Cardiac muscle cell (in vitro differentiated cells and primary cell): Measurements from ENCODE around the gene UTS2R. TPM values are rescaled to one million over a fixed set of nuclear protein-coding genes. Genes with fewer than 3 reads are reported as not detected.

Experiments
- DNase-seq, 2 donors: peaks; one replicate each; pipeline versions ENCODE4 v3.0.0 to v3.0.0-alpha.2; 2010 to 2017; ENCODE audit warnings: low read depth in 1 of 2, low spot score in 1 of 2
- H3K27ac ChIP-seq: fragments of 200-600 bp; sonication (generic); 2 replicates; pipeline ENCODE4 v1.5.1; 2016
- H3K27me3 ChIP-seq: fragments of 200-600 bp; sonication (generic); 2 replicates; pipeline ENCODE4 v1.6.0; 2016; ENCODE audit warnings: control low read depth
- H3K36me3 ChIP-seq: fragments of 200-600 bp; sonication (generic); 2 replicates; pipeline ENCODE4 v1.5.1; 2016; ENCODE audit warnings: control low read depth
- H3K4me1 ChIP-seq: fragments of 200-600 bp; sonication (generic); 2 replicates; pipeline ENCODE4 v1.8.1; 2017; ENCODE audit warnings: low read depth, mild to moderate bottlenecking, mixed run types
- H3K4me3 ChIP-seq: fragments of 200-600 bp; sonication (generic); 2 replicates; pipeline ENCODE4 v1.5.1; 2016; ENCODE audit warnings: mild to moderate bottlenecking
- H3K9me3 ChIP-seq: fragments of 200-600 bp; sonication (generic); 2 replicates; pipeline ENCODE4 v1.5.1; 2017; ENCODE audit warnings: low read depth, mild to moderate bottlenecking, control low read depth
- CTCF ChIP-seq: IDR thresholded peaks from 2 replicates; pipeline ENCODE4 v1.5.1; 2012; ENCODE audit warnings: low read depth, mild to moderate bottlenecking, low read length
- polyA plus RNA-seq: library from polyadenylated mRNA; unstranded; fragments of >200 nt; fragmentation: Nextera tagmentation; extraction: Ambion mirVana; gene quantifications from 2 replicates; pipeline ENCODE4 v1.2.1, GENCODE V29; 2016
- total RNA-seq: library from RNA; depleted of rRNA; stranded (reverse); fragments of >200 nt; gene quantifications from 2 replicates; pipeline ENCODE4 v1.2.3, GENCODE V29; 2016

UTS2R gene
- total and polyA plus RNA-seq, 2 experiments from 2014 or later = 4.1 to 10.8 TPM

DNA sequence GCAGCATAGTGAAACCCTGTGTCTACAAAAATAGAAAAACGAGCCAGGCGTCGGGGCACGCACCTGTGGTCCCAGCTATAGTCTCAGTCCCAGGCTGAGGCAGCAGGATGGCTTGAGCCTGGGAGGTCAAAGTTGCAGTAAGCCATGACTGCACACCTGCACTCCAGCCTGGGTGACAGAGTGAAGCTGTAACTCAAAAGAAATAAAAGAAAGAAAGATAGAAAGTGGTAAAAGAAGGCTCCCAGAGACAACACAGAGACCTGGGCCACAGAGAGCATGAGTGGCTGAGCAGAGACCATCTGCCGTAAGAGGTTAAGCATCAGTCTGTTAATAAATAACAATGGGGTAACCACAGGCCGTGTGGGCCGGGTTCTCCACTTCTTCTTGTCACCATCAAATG, 31.3 kb downstream of the UTS2R start:
- TF ChIP-seq CTCF = no peak
- no peaks in the 10 kb centered on the region for H3K9me3 ChIP-seq
- no peak overlapping the region for H3K4me3 ChIP-seq
- no peaks in the 10 kb centered on the region for H3K27me3 ChIP-seq
- H3K4me1 ChIP-seq = peaks cover under 1% of the 10 kb centered on the region
- no peaks in the 10 kb centered on the region for H3K36me3 ChIP-seq
- no peak for DNase-seq
- H3K27ac ChIP-seq = no peak overlapping the region

DNA sequence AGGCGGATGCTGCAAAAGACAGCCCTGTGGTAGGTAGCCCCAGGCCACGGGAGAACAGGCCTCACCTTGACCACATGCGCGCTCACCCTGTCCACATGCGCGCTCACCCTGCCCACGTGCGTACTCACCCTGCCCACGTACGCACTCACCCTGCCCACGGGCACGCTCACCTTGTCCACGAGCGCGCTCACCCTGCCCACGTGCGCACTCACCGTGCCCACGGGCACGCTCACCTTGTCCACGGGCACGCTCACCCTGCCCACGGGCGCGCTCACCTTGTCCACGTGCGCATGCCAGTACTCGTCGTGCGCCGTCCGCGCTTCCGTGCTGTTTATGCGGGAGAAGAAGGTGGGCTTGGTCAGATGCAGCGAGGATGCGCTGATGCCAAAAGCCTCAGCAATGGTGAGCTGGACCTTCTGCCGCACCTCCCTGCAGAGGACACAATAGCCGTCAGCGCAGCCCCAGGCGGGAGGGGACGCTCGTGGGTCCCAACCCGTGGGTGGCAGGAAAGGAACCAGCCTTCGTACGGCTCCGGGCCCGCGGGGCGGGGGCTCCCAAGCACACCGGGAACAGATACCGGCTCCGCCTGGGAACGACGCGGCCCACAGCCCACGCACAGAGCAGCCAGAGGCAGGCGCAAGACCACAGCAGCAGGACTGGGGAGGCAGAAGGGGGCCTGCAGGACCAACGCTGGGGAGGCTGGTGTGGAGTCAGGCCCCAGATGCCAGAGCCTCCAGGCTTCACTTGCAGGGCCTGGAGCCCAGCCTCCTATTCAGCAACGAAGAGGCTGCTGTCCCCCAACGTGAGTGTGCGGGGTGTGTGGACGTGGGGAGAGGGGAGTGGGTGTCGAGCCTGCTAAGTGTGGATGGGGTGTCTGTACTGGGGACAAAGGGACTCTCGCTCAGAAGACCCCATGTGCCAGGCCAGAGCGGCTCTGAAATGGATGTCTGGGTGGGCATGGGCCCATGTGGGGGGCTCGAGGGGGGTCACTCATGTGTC, 32.4 kb downstream of the UTS2R start:
- Histone ChIP-seq H3K4me1 (no peaks in the 10 kb centered on the region), H3K36me3 (no peaks in the 10 kb centered on the region), H3K27ac (no peak overlapping the region), H3K4me3 (no peak overlapping the region), H3K9me3 (no peaks in the 10 kb centered on the region), H3K27me3 (no peaks in the 10 kb centered on the region)
- DNase-seq = no peak
- no peak for TF ChIP-seq CTCF

- Histone ChIP-seq H3K27me3 (no peaks in the 10 kb centered on the region), H3K36me3 (no peaks in the 10 kb centered on the region), H3K27ac (no peak overlapping the region), H3K4me3 (no peak overlapping the region), H3K4me1 (no peaks in the 10 kb centered on the region), H3K9me3 (no peaks in the 10 kb centered on the region)
- no peak for TF ChIP-seq CTCF
- DNase-seq = no peak
Observed at GRCh38 chr17:82405051-82405450, 33.5 kb downstream of the UTS2R start.

- H3K4me1 ChIP-seq = no peaks in the 10 kb centered on the region
- no peaks in the 10 kb centered on the region for H3K9me3 ChIP-seq
- TF ChIP-seq CTCF = no peak
- no peak for DNase-seq
- H3K27me3 ChIP-seq = no peaks in the 10 kb centered on the region
- H3K36me3 ChIP-seq = no peaks in the 10 kb centered on the region
- no peak overlapping the region for H3K4me3 ChIP-seq
- H3K27ac ChIP-seq = no peak overlapping the region
Observed at GRCh38 chr17:82406131-82406671, 34.6 kb downstream of the UTS2R start.

DNA sequence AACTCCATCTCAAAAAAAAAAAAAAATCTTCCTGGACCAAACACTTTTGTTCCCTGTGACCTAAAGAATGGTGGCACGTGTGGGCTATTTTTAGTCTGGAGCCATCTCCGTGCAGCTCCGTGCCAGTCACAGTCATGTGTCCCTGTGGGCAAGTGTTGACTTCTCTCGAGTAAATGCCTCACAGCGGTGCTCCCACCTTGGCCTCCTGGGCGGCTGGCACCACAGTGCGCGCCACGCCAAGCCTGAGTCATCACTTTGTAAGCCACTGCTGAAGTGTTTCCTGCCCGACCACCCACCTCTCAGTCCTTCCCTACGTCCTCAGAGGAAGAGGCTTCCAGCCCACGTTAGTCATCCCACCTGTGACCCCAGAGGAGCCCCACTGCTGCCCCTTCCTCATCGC, 35.7 kb downstream of the UTS2R start:
- no peak for DNase-seq
- no peak for TF ChIP-seq CTCF
- Histone ChIP-seq H3K4me3 (no peak overlapping the region), H3K4me1 (no peaks in the 10 kb centered on the region), H3K36me3 (no peaks in the 10 kb centered on the region), H3K27ac (no peak overlapping the region), H3K27me3 (no peaks in the 10 kb centered on the region), H3K9me3 (no peaks in the 10 kb centered on the region)
